Motor neuron (in vitro differentiated cells): Measurements from ENCODE around the gene IL32. TPM values are rescaled to one million over a fixed set of nuclear protein-coding genes. Genes with fewer than 3 reads are reported as not detected.

Source experiments
- ATAC-seq, 8 experiments: fragments of 200-7000 bp; cut with Tn5 transposase; replicated peaks in 6 of 8; 2 replicates each; pipeline ENCODE4 v1.8.0; 2021; ENCODE audit warnings: mild to moderate bottlenecking in 8 of 8, moderate library complexity in 8 of 8
- H3K27ac ChIP-seq, 2 donors: fragments of 250-450 bp; sonication (Bioruptor Pico); 2 replicates each; pipeline ENCODE4 v1.9.0; 2021; ENCODE audit warnings: antibody characterized with exemption in 2 of 2, mild to moderate bottlenecking in 2 of 2, moderate library complexity in 1 of 2
- H3K4me1 ChIP-seq, 2 donors: fragments of 250-450 bp; sonication (Bioruptor Pico); replicated peaks in 1 of 2; 2 replicates each; pipeline ENCODE4 v1.6.1; 2021; ENCODE audit warnings: antibody characterized with exemption in 2 of 2, mild to moderate bottlenecking in 2 of 2, moderate library complexity in 1 of 2
- H3K4me3 ChIP-seq, 5 donors: fragments of 250-450 bp; sonication (Bioruptor Pico); 2 replicates each; pipeline ENCODE4 v1.9.0; 2021; ENCODE audit warnings: antibody characterized with exemption in 5 of 5, mild to moderate bottlenecking in 5 of 5, moderate library complexity in 4 of 5
- WGBS, 10 experiments: fragments of 450-650 bp; shearing (Covaris generic); methylation state at CpG; one replicate each; pipeline ENCODE4 v1.0.0; 2022; 5-methylcytosine and 5-hydroxymethylcytosine counted together
- in situ Hi-C, 9 experiments: fragments of 400-800 bp; cut with MboI; loops; one replicate each; pipeline ENCODE4 v1.15.0; 2021; ENCODE audit warnings: low sequenced_read_pairs in 9 of 9, low pct_unique_long_range_greater_than_20kb in 2 of 9; ENCODE audit not compliant: unreplicated experiment in 9 of 9
- total RNA-seq, 8 experiments: library from RNA; unstranded; fragments of 300-600 nt; gene quantifications; 2 replicates each; pipeline versions ENCODE4 v1.2.3 to v1.2.4, GENCODE V29; 2022

IL32 gene
- total RNA-seq, 8 experiments from 2014 or later, result 0.22 to 41.3 (median 4.0) TPM

DNA sequence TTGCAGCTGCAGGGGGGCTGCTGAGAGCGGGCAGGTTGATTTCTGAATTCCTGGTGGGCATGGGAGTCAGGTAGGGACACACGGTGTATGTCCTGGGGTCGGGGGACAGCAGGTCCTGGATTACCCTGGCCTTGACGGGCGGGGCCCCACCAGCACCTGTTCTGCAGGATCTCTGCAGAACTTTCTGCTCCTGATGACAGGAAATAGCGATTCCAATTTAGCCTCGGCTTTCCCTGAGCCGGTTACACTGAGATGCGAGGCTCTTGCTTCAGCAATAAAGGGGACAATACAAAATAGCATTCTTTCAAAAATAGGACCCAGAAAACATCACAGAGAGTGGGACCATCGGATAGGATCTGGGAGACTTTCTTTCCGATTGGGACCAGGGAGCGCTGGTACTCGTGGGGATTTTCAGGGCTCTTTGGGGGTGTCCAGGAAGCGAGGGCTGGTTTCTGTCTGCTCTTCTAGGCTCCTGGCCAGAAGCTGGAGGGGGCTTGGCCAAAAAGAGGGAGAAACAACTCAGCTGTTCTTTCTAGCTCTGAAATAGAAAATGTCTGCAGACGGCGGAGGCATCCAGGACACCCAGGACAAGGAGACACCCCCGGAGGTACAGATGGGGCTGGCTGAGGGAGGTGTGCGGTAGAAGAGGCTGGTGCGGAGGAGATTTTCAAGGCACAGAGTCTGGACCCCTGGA is 47.6 kb downstream of the IL32 start:
- in situ Hi-C loops, result no loop called here
- H3K27ac ChIP-seq, result peak overlapping the region; percentile 53 to 82
- peak in 3 of 8 experiments; percentile 9 to 29 (median 9) for ATAC-seq
- peak overlapping the region; percentile 92 to 99 (median 94) for H3K4me3 ChIP-seq
- H3K4me1 ChIP-seq, result peaks cover 21 to 22% of the 10 kb centered on the region in 2 donors
- 0 to 70% (median 10%) methylated on average over 1 to 11 of the region's 19 CpGs; no CpG with 5 or more reads in 3 of the 10 experiments for WGBS, 10 experiments

DNA sequence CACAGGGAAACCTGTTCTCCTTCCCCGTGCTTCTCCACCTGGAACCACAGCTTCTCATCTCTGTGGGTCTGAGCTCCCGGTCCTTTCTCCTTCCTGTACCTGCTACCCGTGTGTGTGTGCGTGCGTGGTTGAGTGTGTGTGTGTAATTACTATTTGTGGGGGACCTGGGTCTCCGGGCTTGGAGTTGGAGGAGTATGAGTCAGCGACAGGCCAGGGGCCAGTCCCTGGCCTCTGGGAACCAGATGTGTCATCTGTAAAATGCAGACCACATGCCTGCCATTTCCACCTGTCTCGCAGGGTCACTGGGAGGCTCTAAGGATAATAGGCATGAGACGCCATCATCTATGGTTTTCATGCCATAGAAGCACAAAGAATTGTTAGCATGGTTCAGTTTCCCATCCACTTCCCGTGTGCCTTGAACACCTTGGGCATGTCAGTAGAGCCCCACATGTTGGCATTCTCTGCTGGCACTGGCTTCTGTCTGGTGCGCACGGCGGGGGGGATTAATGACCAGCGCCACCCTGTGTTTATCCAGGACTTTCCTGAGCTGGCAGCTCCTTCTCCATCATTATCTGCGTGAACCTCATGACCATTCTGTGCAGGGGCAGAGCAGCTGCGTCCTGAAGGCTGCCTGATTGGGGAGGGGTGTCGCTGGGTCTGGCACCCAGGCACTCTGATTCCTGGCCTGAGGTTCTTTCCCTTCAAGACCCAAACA is 48.5 kb downstream of the IL32 start:
- peaks cover 21 to 22% of the 10 kb centered on the region in 2 donors for H3K4me1 ChIP-seq
- ATAC-seq, result no peak

GRCh38 chr16:3115003-3115402 is 49.6 kb downstream of the IL32 start:
- in situ Hi-C loops, result no loop called here
- H3K4me1 ChIP-seq, result peaks cover 21 to 22% of the 10 kb centered on the region in 2 donors
- H3K27ac ChIP-seq, result no peak overlapping the region
- no peak overlapping the region for H3K4me3 ChIP-seq
- peak in 3 of 8 experiments; percentile 33 to 55 (median 53) for ATAC-seq
- 40 to 100% (median 90%) methylated on average over 1 to 8 of the region's 12 CpGs; no CpG with 5 or more reads in 3 of the 10 experiments for WGBS, 10 experiments

More for the DNA sequence above, 48.5 kb downstream of the IL32 start:
- H3K4me3 ChIP-seq, result peak overlapping the region; percentile 92 to 99 (median 94)
- no peak overlapping the region for H3K27ac ChIP-seq
- WGBS, 10 experiments, result 60 to 89% (median 78%) methylated on average over 1 to 10 of the region's 17 CpGs; no CpG with 5 or more reads in 3 of the 10 experiments
- in situ Hi-C loops, result no loop called here

DNA sequence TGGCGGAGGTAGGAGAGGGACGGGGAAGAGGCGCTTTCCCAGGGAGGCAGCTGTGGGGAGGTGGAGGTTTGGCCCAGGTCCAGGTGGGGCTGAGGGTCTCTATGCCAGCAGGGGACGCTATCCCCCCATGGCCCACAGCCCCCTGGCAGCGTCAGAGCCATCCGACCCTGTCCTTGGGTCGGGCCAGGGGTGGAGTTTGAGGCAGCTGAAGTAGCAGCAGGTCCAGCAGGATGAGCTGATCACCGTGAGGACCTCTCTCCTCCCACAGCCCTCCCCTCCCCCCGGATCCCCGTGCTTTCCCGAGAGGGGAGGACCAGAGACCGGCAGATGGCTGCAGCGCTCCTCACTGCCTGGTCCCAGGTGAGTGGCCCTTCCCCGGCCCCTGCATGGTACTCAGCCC is 50.1 kb downstream of the IL32 start:
- peaks cover 21 to 22% of the 10 kb centered on the region in 2 donors for H3K4me1 ChIP-seq
- in situ Hi-C loops, result no loop called here
- WGBS, 10 experiments, result 53 to 100% (median 100%) methylated on average over 1 to 3 of the region's 14 CpGs; no CpG with 5 or more reads in 7 of the 10 experiments
- no peak for ATAC-seq
- H3K27ac ChIP-seq, result no peak overlapping the region
- no peak overlapping the region for H3K4me3 ChIP-seq

- no peak overlapping the region for H3K27ac ChIP-seq
- in situ Hi-C loops, result no loop called here
- ATAC-seq, result no peak
- peaks cover 8 to 11% of the 10 kb centered on the region in 2 donors for H3K4me1 ChIP-seq
- WGBS, 10 experiments, result 40 to 100% (median 92%) methylated on average over 1 to 7 of the region's 16 CpGs; no CpG with 5 or more reads in 4 of the 10 experiments
- no peak overlapping the region for H3K4me3 ChIP-seq
Measured at GRCh38 chr16:3118204-3118790, 52.9 kb downstream of the IL32 start.

DNA sequence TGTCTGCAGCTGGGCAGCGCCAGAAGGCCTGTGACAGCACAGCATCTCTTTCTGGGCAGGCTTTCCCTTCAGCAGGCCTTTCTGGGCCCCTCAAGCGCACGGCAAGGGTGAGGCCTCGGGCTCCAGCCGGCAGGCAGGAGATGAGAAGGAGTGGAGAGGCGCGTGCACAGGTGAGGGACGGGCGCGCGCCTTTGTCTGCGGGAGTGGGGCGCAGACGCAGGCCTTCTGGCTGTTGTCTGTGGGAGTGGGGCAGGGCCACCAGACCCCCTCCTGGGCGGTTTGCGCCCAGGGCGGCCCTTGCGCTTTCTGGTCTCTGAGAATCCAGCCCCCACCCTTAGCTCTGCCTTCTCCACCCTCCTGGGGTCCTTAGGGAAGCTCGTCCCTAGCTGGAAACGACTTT is 53.4 kb downstream of the IL32 start:
- no peak overlapping the region for H3K27ac ChIP-seq
- in situ Hi-C loops, result no loop called here
- ATAC-seq, result no peak
- no peak overlapping the region for H3K4me3 ChIP-seq
- whole genome bisulfite sequencing, 10 experiments, result 93 to 100% (median 100%) methylated on average over 1 to 4 of the region's 20 CpGs; no CpG with 5 or more reads in 5 of the 10 experiments
- peaks cover 2 to 7% of the 10 kb centered on the region in 2 donors for H3K4me1 ChIP-seq

Other genes with a start within 250 kb of the IL32 start
- 1 to 10 TPM in 2 of 8 experiments, not detected in 6; 1.5 to 1.8 TPM for gene PRSS21, start 248.4 kb upstream of the IL32 start, total RNA-seq
- 1 to 10 TPM in 3 of 8 experiments, under 1 TPM in 1, not detected in 4; 0.54 to 1.4 (median 1.2) TPM for gene ZG16B, start 235.3 kb upstream of the IL32 start, total RNA-seq
- gene PRSS22, start 207.5 kb upstream of the IL32 start, total RNA-seq, result 1 to 10 TPM in 1 of 8 experiments, under 1 TPM in 1, not detected in 6; 0.81 to 1.0 TPM
- gene FLYWCH2, start 182.4 kb upstream of the IL32 start, total RNA-seq, result 100 to 1,000 TPM in 1 of 8 experiments, 10 to 100 TPM in 7; 41.6 to 136 (median 49.4) TPM
- 10 to 100 TPM; 15.0 to 55.9 (median 23.0) TPM for gene FLYWCH1, start 153.7 kb upstream of the IL32 start, total RNA-seq
- gene KREMEN2, start 101.4 kb upstream of the IL32 start, total RNA-seq, result 1 to 10 TPM in 5 of 8 experiments, under 1 TPM in 3; 0.36 to 5.3 (median 1.6) TPM
- gene PAQR4, start 96.3 kb upstream of the IL32 start, total RNA-seq, result 10 to 100 TPM in 7 of 8 experiments, 1 to 10 TPM in 1; 1.6 to 36.4 (median 16.8) TPM
- 10 to 100 TPM in 3 of 8 experiments, 1 to 10 TPM in 4, under 1 TPM in 1; 0.36 to 48.7 (median 3.6) TPM for gene PKMYT1, start 85.2 kb upstream of the IL32 start, total RNA-seq
- gene CLDN9, start 52.7 kb upstream of the IL32 start, total RNA-seq, result 1 to 10 TPM in 1 of 8 experiments, under 1 TPM in 7; 0.15 to 1.9 (median 0.32) TPM
- 1 to 10 TPM in 4 of 8 experiments, under 1 TPM in 4; 0.27 to 6.0 (median 1.3) TPM for gene CLDN6, start 47.5 kb upstream of the IL32 start, total RNA-seq
- gene TNFRSF12A, start 45.3 kb upstream of the IL32 start, total RNA-seq, result 100 to 1,000 TPM in 1 of 8 experiments, 10 to 100 TPM in 4, 1 to 10 TPM in 3; 4.3 to 144 (median 14.3) TPM
- gene HCFC1R1, start 41.7 kb upstream of the IL32 start, total RNA-seq, result 10 to 100 TPM; 30.2 to 71.4 (median 40.8) TPM
- gene THOC6, start 41.6 kb upstream of the IL32 start, total RNA-seq, result 10 to 100 TPM in 6 of 8 experiments, 1 to 10 TPM in 2; 6.8 to 32.1 (median 14.0) TPM
- gene BICDL2, start 28.7 kb upstream of the IL32 start, total RNA-seq, result under 1 TPM; 0.11 to 0.95 (median 0.21) TPM
- 1 to 10 TPM in 3 of 8 experiments, under 1 TPM in 5; 0.11 to 1.7 (median 0.75) TPM for gene MMP25, start 19.1 kb upstream of the IL32 start, total RNA-seq
- gene ZSCAN10, start 33.7 kb downstream of the IL32 start, total RNA-seq, result under 1 TPM in 6 of 8 experiments, not detected in 2; 0.17 to 0.71 (median 0.40) TPM
- gene ZNF205, start 46.9 kb downstream of the IL32 start, total RNA-seq, result 10 to 100 TPM in 7 of 8 experiments, 1 to 10 TPM in 1; 7.8 to 19.2 (median 14.9) TPM
- 1 to 10 TPM; 2.6 to 9.6 (median 6.5) TPM for gene ZNF213, start 69.4 kb downstream of the IL32 start, total RNA-seq
- 1 to 10 TPM in 1 of 8 experiments, under 1 TPM in 3, not detected in 4; 0.32 to 1.4 (median 0.85) TPM for gene OR1F1, start 122.6 kb downstream of the IL32 start, total RNA-seq
- 10 to 100 TPM in 3 of 8 experiments, 1 to 10 TPM in 5; 7.3 to 14.8 (median 9.3) TPM for gene ZNF200, start 169.5 kb downstream of the IL32 start, total RNA-seq
- gene MEFV, start 191.0 kb downstream of the IL32 start, total RNA-seq, result under 1 TPM in 6 of 8 experiments, not detected in 2; 0.05 to 0.47 (median 0.19) TPM
- gene ZNF263, start 217.9 kb downstream of the IL32 start, total RNA-seq, result 10 to 100 TPM; 27.4 to 47.7 (median 31.9) TPM
- gene TIGD7, start 239.8 kb downstream of the IL32 start, total RNA-seq, result 10 to 100 TPM in 4 of 8 experiments, 1 to 10 TPM in 4; 6.8 to 19.2 (median 9.9) TPM
- gene ZNF75A, start 239.9 kb downstream of the IL32 start, total RNA-seq, result 10 to 100 TPM; 22.0 to 46.0 (median 37.2) TPM